NB4 (cell line): ENCODE data around the gene TMEM19.

ENCODE experiments used
- CTCF ChIP-seq: IDR thresholded peaks from one replicate; pipeline ENCODE4 v1.5.1; 2012; ENCODE audit warnings: low read depth, low read length
- MAX ChIP-seq: IDR thresholded peaks from 2 replicates; pipeline ENCODE4 v1.6.1; 2011; ENCODE audit warnings: low read depth, low read length
- MYC ChIP-seq: IDR thresholded peaks from 2 replicates; pipeline ENCODE4 v1.6.1; 2011; ENCODE audit warnings: low read depth, low read length
- POLR2A ChIP-seq: IDR thresholded peaks from 2 replicates; pipeline ENCODE4 v1.6.1; 2011; ENCODE audit warnings: mild to moderate bottlenecking; ENCODE audit not compliant: insufficient read length; ENCODE audit errors: extremely low read depth

- TF ChIP-seq CTCF (no peak), MYC (no peak), POLR2A (no peak), MAX (no peak)
Observed at GRCh38 chr12:71725011-71725410, 39.1 kb downstream of the TMEM19 start.
